Thyroid gland (tissue), 4 donors: ENCODE measurements around the gene AMER3.

Experiments used
- POLR2A ChIP-seq, 2 donors: fragments of 450-650 bp; IDR thresholded peaks; one replicate each; pipeline ENCODE4 v1.6.1; 2017; ENCODE audit warnings: antibody characterized with exemption in 2 of 2, mild to moderate bottlenecking in 2 of 2, moderate library complexity in 1 of 2
- TF ChIP-seq, protein P1 (sequence below), 6 experiments: fragments of 200-600 bp in 3 of 6; fragments of 450-650 bp in 3 of 6; sonication (generic) in 3 of 6; IDR thresholded peaks; one replicate each; pipeline ENCODE4 v1.5.1; 2016 to 2019; ENCODE audit warnings: antibody characterized with exemption in 6 of 6, mild to moderate bottlenecking in 2 of 6, inconsistent platforms in 1 of 6, moderate library complexity in 1 of 6

- TF ChIP-seq, protein P1, sequence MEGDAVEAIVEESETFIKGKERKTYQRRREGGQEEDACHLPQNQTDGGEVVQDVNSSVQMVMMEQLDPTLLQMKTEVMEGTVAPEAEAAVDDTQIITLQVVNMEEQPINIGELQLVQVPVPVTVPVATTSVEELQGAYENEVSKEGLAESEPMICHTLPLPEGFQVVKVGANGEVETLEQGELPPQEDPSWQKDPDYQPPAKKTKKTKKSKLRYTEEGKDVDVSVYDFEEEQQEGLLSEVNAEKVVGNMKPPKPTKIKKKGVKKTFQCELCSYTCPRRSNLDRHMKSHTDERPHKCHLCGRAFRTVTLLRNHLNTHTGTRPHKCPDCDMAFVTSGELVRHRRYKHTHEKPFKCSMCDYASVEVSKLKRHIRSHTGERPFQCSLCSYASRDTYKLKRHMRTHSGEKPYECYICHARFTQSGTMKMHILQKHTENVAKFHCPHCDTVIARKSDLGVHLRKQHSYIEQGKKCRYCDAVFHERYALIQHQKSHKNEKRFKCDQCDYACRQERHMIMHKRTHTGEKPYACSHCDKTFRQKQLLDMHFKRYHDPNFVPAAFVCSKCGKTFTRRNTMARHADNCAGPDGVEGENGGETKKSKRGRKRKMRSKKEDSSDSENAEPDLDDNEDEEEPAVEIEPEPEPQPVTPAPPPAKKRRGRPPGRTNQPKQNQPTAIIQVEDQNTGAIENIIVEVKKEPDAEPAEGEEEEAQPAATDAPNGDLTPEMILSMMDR (IDR thresholded peaks at IDR 0.05), result no peak
- no peak for TF ChIP-seq POLR2A (IDR thresholded peaks at IDR 0.05)
Measured at GRCh38 chr2:130785466-130786055, 30.2 kb downstream of the AMER3 start.
